Tibial nerve (tissue), 4 donors: ENCODE results near the gene MUCL3.

Experiments
- CTCF ChIP-seq, 5 experiments: fragments of 200-600 bp in 3 of 5; fragments of 450-650 bp in 2 of 5; sonication (generic) in 3 of 5; IDR thresholded peaks; one replicate each; pipeline ENCODE4 v1.5.1; 2016 to 2019; ENCODE audit warnings: antibody characterized with exemption in 5 of 5, mild to moderate bottlenecking in 3 of 5, moderate library complexity in 2 of 5
- EP300 ChIP-seq, 2 donors: sonication (generic); formaldehyde crosslinking; IDR thresholded peaks; one replicate each; pipeline ENCODE4 v1.6.1; 2017; ENCODE audit warnings: antibody characterized with exemption in 2 of 2, mild to moderate bottlenecking in 1 of 2
- POLR2A ChIP-seq, 2 donors: fragments of 450-650 bp; IDR thresholded peaks; one replicate each; pipeline ENCODE4 v1.6.1; 2017; ENCODE audit warnings: antibody characterized with exemption in 2 of 2, mild to moderate bottlenecking in 2 of 2, moderate library complexity in 2 of 2

DNA sequence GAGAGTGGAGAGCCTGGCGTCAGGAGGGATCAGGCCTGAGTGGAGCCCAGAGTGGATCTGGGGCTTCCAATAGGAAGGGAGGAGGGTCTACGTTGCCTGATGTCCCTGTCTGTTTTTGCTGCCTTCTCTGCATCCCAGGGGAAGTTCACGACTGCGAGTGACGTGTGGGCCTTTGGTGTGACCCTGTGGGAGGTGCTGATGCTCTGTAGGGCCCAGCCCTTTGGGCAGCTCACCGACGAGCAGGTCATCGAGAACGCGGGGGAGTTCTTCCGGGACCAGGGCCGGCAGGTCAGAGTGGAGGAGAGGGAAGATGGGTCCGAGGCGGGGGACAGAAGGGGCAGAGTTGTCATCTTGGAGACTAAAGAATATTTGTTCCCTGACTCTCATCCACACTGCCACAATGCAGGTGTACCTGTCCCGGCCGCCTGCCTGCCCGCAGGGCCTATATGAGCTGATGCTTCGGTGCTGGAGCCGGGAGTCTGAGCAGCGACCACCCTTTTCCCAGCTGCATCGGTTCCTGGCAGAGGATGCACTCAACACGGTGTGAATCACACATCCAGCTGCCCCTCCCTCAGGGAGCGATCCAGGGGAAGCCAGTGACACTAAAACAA lies 41.9 kb upstream of the MUCL3 start:
- TF ChIP-seq CTCF (IDR thresholded peaks at IDR 0.05) = no peak
- TF ChIP-seq EP300 (IDR thresholded peaks at IDR 0.05) = no peak
- TF ChIP-seq POLR2A (IDR thresholded peaks at IDR 0.05) = no peak
